ENCODE results near the gene ZSWIM8. TPM values are rescaled to one million over a fixed set of nuclear protein-coding genes. Genes with fewer than 3 reads are reported as not detected.
A peak's percentile ranks its signal among the peaks of the same experiment; 100 is the strongest.

ZSWIM8 gene
- total RNA-seq, 1 donor from 2014 or later, result 123 TPM

DNA sequence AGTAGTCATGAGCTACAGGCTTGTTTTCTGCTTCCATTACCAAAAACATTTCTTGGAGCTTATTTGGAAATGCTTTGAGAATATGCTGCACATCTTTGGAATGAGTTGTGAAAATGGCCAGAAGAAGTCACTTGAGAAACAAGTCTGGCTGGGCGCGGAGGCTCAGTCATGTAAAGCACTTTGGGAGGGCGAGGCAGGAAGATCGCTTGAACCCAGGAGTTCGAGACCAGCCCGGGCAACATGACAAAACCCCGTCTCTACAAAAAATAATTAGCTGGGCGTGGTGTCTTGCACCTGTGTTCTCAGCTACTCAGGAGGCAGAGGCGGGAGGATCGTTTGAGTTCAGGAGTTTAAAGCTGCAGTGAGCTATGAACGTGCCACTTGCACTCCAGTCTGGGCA, 4.4 kb upstream of the ZSWIM8 start:
- Histone ChIP-seq H3K9me3 (no peaks in the 10 kb centered on the region), H3K4me1 (peaks cover 36% of the 10 kb centered on the region), H3K36me3 (peaks cover 0 to 2% of the 10 kb centered on the region in 2 donors), H3K4me3 (peak overlapping the region; percentile 74 to 95), H3K27ac (peak overlapping the region; percentile 96), H3K27me3 (no peaks in the 10 kb centered on the region)
- no peak for TF ChIP-seq POLR2A (IDR thresholded peaks at IDR 0.05)
- TF ChIP-seq, protein P1, sequence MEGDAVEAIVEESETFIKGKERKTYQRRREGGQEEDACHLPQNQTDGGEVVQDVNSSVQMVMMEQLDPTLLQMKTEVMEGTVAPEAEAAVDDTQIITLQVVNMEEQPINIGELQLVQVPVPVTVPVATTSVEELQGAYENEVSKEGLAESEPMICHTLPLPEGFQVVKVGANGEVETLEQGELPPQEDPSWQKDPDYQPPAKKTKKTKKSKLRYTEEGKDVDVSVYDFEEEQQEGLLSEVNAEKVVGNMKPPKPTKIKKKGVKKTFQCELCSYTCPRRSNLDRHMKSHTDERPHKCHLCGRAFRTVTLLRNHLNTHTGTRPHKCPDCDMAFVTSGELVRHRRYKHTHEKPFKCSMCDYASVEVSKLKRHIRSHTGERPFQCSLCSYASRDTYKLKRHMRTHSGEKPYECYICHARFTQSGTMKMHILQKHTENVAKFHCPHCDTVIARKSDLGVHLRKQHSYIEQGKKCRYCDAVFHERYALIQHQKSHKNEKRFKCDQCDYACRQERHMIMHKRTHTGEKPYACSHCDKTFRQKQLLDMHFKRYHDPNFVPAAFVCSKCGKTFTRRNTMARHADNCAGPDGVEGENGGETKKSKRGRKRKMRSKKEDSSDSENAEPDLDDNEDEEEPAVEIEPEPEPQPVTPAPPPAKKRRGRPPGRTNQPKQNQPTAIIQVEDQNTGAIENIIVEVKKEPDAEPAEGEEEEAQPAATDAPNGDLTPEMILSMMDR (IDR thresholded peaks at IDR 0.05), result no peak
- intact Hi-C loops (cut with DNase I), result no loop called here
- no peak for DNase-seq (ENCODE audit: extremely low spot score in 2 of 2)

DNA sequence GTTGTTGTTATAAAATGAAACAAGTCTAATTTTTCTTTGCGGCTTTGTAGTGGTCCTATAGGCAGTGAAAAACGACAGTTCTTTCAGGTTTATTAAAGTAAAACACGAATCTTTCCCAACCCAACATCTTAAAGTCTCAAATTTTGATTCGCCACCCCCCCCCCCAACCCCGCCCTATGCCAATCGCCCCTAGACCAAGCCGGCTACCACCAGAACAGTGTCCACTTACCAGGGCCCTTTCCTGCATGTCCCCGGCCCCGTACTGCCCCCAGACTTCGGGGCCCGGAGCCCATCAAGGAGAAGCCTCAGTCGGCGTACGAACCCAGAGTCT, 3.9 kb upstream of the ZSWIM8 start:
- intact Hi-C loops (cut with DNase I), result no loop called here
- no peak for DNase-seq (ENCODE audit: extremely low spot score in 2 of 2)
- Histone ChIP-seq H3K27me3 (no peaks in the 10 kb centered on the region), H3K27ac (peak overlapping the region; percentile 96), H3K9me3 (no peaks in the 10 kb centered on the region), H3K4me1 (peaks cover 37% of the 10 kb centered on the region), H3K4me3 (peak overlapping the region; percentile 74 to 95), H3K36me3 (no peaks in the 10 kb centered on the region)
- no peak for TF ChIP-seq POLR2A (IDR thresholded peaks at IDR 0.05)
- TF ChIP-seq, protein P1 (IDR thresholded peaks at IDR 0.05), result no peak
- TF ChIP-seq POLR2AphosphoS5 (IDR thresholded peaks at IDR 0.05; ENCODE audit: insufficient read depth in 1 of 2, low read depth in 1 of 2), result no peak

DNA sequence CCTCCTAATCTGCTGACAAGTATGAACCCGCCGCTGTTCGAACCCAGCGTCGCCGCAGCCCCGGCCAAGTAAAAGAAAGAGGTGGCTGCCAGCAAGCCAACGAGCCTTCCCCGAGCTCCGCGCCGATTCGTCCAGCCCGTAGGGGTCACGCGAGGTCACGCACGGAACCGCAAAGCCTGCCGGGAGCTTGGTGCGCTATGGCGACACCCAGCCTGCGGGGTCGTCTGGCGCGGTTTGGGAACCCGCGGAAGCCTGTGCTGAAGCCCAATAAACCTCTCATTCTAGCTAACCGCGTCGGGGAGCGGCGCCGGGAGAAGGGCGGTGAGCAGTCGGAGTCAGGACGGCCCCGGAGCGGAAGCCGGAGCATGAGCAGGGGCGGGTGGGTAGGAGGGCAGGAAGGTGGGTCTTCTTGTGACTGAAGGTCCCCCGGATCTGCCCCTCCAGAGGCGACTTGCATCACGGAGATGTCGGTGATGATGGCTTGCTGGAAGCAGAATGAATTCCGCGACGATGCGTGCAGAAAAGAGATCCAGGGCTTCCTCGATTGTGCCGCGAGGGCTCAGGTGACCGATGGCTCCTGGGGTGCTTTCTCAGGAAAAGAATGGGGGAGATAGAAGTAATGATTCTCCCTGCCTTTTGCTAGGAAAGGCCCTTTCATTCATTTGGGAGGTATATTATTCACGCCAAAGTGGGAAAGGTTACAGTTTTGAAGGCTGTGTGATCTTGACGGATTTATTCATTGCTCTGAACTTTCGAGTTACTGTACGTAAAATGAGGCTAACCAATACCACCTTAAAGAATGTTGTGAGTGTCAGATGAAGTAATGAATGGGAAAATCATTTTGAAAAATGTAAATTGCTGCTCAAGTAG, 3.3 kb upstream of the ZSWIM8 start, which contains the start of gene CHCHD1:
CHCHD1 (plus strand) TSS at position 170 of the 870 bp plus-strand sequence; CDS start at position 198, 28 bp downstream.
- Histone ChIP-seq H3K4me3 (peak within 1 kb of the TSS; percentile 74 to 95), H3K4me1 (peaks cover 43% of the 10 kb centered on the region), H3K36me3 (no peaks in the 10 kb centered on the region), H3K9me3 (no peaks in the 10 kb centered on the region), H3K27ac (peak within 1 kb of the TSS; percentile 96), H3K27me3 (no peaks in the 10 kb centered on the region)
- TF ChIP-seq POLR2A (IDR thresholded peaks at IDR 0.05) (peak in 1 of 2 donors; percentile 30), POLR2AphosphoS5 (IDR thresholded peaks at IDR 0.05; ENCODE audit: insufficient read depth in 1 of 2, low read depth in 1 of 2) (peak; percentile 91 to 92)
- TF ChIP-seq, protein P1 (IDR thresholded peaks at IDR 0.05), result no peak
- intact Hi-C loops (cut with DNase I), result no loop called here
- peak in 1 of 2 donors; percentile 94 for DNase-seq (ENCODE audit: extremely low spot score in 2 of 2)

DNA sequence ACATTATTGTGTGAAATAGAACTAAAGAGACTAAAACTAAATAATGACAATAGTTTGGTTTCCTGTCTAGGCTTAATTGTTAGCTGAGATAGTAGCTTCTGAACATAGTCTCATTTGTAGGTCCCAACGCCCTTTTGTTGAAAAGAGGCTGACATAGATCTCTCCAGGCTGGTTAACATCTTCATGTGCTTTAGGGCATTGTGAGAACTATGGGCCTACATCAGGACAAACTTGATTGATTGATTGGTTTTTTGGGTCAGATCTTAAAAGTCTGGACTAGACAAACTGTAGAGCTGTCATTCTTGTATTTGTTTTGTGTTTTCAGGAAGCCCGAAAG, 2.7 kb upstream of the ZSWIM8 start:
- H3K27me3 ChIP-seq, result no peaks in the 10 kb centered on the region
- TF ChIP-seq POLR2AphosphoS5 (IDR thresholded peaks at IDR 0.05; ENCODE audit: insufficient read depth in 1 of 2, low read depth in 1 of 2) (no peak), POLR2A (IDR thresholded peaks at IDR 0.05) (no peak)
- TF ChIP-seq, protein P1 (IDR thresholded peaks at IDR 0.05), result no peak
- peak overlapping the region; percentile 74 to 95 for H3K4me3 ChIP-seq
- intact Hi-C loops (cut with DNase I), result no loop called here
- H3K4me1 ChIP-seq, result peaks cover 49% of the 10 kb centered on the region
- H3K36me3 ChIP-seq, result no peaks in the 10 kb centered on the region
- no peak for DNase-seq (ENCODE audit: extremely low spot score in 2 of 2)
- peak overlapping the region; percentile 96 for H3K27ac ChIP-seq
- H3K9me3 ChIP-seq, result no peaks in the 10 kb centered on the region
